Osteocyte (in vitro differentiated cells): ENCODE results near the gene CCDC158. TPM values are rescaled to one million over a fixed set of nuclear protein-coding genes. Genes with fewer than 3 reads are reported as not detected.

Experiments
- DNase-seq: peaks from one replicate; pipeline ENCODE4 v3.0.0; 2021; ENCODE audit warnings: mixed read lengths; ENCODE audit not compliant: unreplicated experiment; ENCODE audit errors: extremely low spot score
- H3K27ac Mint-ChIP-seq: one replicate; pipeline ENCODE4 v1.8.0; 2021; ENCODE audit warnings: mild to moderate bottlenecking, mixed read lengths; ENCODE audit not compliant: unreplicated experiment
- H3K27me3 Mint-ChIP-seq: one replicate; pipeline ENCODE4 v1.8.0; 2021; ENCODE audit warnings: mixed read lengths; ENCODE audit not compliant: unreplicated experiment
- H3K36me3 Mint-ChIP-seq: one replicate; pipeline ENCODE4 v1.8.0; 2021; ENCODE audit warnings: mixed read lengths; ENCODE audit not compliant: unreplicated experiment
- H3K4me1 Mint-ChIP-seq: one replicate; pipeline ENCODE4 v1.8.0; 2021; ENCODE audit warnings: mixed read lengths; ENCODE audit not compliant: unreplicated experiment
- H3K4me3 Mint-ChIP-seq: one replicate; pipeline ENCODE4 v1.8.0; 2021; ENCODE audit warnings: mild to moderate bottlenecking, moderate library complexity, mixed read lengths; ENCODE audit not compliant: unreplicated experiment
- H3K9me3 Mint-ChIP-seq: one replicate; pipeline ENCODE4 v1.8.0; 2021; ENCODE audit warnings: mixed read lengths; ENCODE audit not compliant: unreplicated experiment
- CTCF ChIP-seq: fragments of 200-600 bp; sonication (generic); IDR thresholded peaks from 2 replicates; pipeline ENCODE4 v1.5.0; 2021; ENCODE audit warnings: antibody characterized with exemption, mild to moderate bottlenecking, moderate library complexity
- total RNA-seq: library from RNA; stranded (reverse); gene quantifications from 2 replicates; pipeline ENCODE4 v1.2.1, GENCODE V29; 2021

The CCDC158 gene
- total RNA-seq, 1 donor from 2014 or later = not detected

GRCh38 chr4:76410636-76411035 is 10.3 kb downstream of the CCDC158 start:
- no peaks in the 10 kb centered on the region for H3K4me1 Mint-ChIP-seq
- H3K27me3 Mint-ChIP-seq = peaks cover 34% of the 10 kb centered on the region
- H3K9me3 Mint-ChIP-seq = no peaks in the 10 kb centered on the region
- no peak for TF ChIP-seq CTCF
- no peaks in the 10 kb centered on the region for H3K36me3 Mint-ChIP-seq
- no peak for DNase-seq
- H3K27ac Mint-ChIP-seq = no peak overlapping the region
- no peak overlapping the region for H3K4me3 Mint-ChIP-seq

GRCh38 chr4:76407440-76408119 is 13.4 kb downstream of the CCDC158 start:
- H3K27me3 Mint-ChIP-seq = peaks cover 54% of the 10 kb centered on the region
- H3K9me3 Mint-ChIP-seq = no peaks in the 10 kb centered on the region
- H3K4me1 Mint-ChIP-seq = no peaks in the 10 kb centered on the region
- H3K27ac Mint-ChIP-seq = no peak overlapping the region
- H3K4me3 Mint-ChIP-seq = no peak overlapping the region
- TF ChIP-seq CTCF = no peak
- H3K36me3 Mint-ChIP-seq = no peaks in the 10 kb centered on the region
- no peak for DNase-seq

GRCh38 chr4:76406081-76406480 is 14.9 kb downstream of the CCDC158 start:
- Mint-ChIP-seq H3K27me3 (peaks cover 69% of the 10 kb centered on the region), H3K27ac (no peak overlapping the region), H3K36me3 (no peaks in the 10 kb centered on the region), H3K4me1 (no peaks in the 10 kb centered on the region), H3K4me3 (no peak overlapping the region), H3K9me3 (no peaks in the 10 kb centered on the region)
- no peak for TF ChIP-seq CTCF
- no peak for DNase-seq

- Mint-ChIP-seq H3K27ac (no peak overlapping the region), H3K4me1 (no peaks in the 10 kb centered on the region), H3K27me3 (peaks cover 85% of the 10 kb centered on the region), H3K36me3 (no peaks in the 10 kb centered on the region), H3K9me3 (no peaks in the 10 kb centered on the region), H3K4me3 (no peak overlapping the region)
- no peak for DNase-seq
- no peak for TF ChIP-seq CTCF
Observed at GRCh38 chr4:76401654-76402053, 19.3 kb downstream of the CCDC158 start.

- Mint-ChIP-seq H3K27ac (no peak overlapping the region), H3K27me3 (peaks cover 54% of the 10 kb centered on the region), H3K4me3 (no peak overlapping the region), H3K4me1 (peaks cover 4% of the 10 kb centered on the region), H3K9me3 (peaks cover 35% of the 10 kb centered on the region), H3K36me3 (peaks cover 2% of the 10 kb centered on the region)
- TF ChIP-seq CTCF = no peak
- no peak for DNase-seq
Observed at GRCh38 chr4:76388160-76388908, 32.6 kb downstream of the CCDC158 start.
